ENCODE data around the gene NCOR1. TPM values are rescaled to one million over a fixed set of nuclear protein-coding genes. Genes with fewer than 3 reads are reported as not detected.

The NCOR1 gene
- total RNA-seq, 1 donor from 2014 or later, result 165 TPM

- Mint-ChIP-seq H3K27ac (no peak overlapping the region), H3K27me3 (no peaks in the 10 kb centered on the region), H3K36me3 (ENCODE audit: insufficient read depth) (peaks cover 25% of the 10 kb centered on the region), H3K9me3 (ENCODE audit: low read depth) (no peaks in the 10 kb centered on the region), H3K4me1 (ENCODE audit: low read depth) (no peaks in the 10 kb centered on the region), H3K4me3 (ENCODE audit: low read depth) (no peak overlapping the region)
- TF ChIP-seq CTCF (IDR thresholded peaks at IDR 0.05; ENCODE audit: unreplicated experiment), result no peak
- DNase-seq (ENCODE audit: low spot score, unreplicated experiment), result no peak
Observed at GRCh38 chr17:16140854-16141253, 74.5 kb downstream of the NCOR1 start.

GRCh38 chr17:16135461-16135860 is 79.9 kb downstream of the NCOR1 start:
- no peaks in the 10 kb centered on the region for H3K9me3 Mint-ChIP-seq (ENCODE audit: low read depth)
- H3K27me3 Mint-ChIP-seq, result no peaks in the 10 kb centered on the region
- H3K36me3 Mint-ChIP-seq (ENCODE audit: insufficient read depth), result peaks cover 10% of the 10 kb centered on the region
- no peak for TF ChIP-seq CTCF (IDR thresholded peaks at IDR 0.05; ENCODE audit: unreplicated experiment)
- no peaks in the 10 kb centered on the region for H3K4me1 Mint-ChIP-seq (ENCODE audit: low read depth)
- H3K27ac Mint-ChIP-seq, result no peak overlapping the region
- no peak overlapping the region for H3K4me3 Mint-ChIP-seq (ENCODE audit: low read depth)
- no peak for DNase-seq (ENCODE audit: low spot score, unreplicated experiment)

GRCh38 chr17:16131593-16131992 is 83.7 kb downstream of the NCOR1 start:
- Mint-ChIP-seq H3K9me3 (ENCODE audit: low read depth) (peaks cover 3% of the 10 kb centered on the region), H3K36me3 (ENCODE audit: insufficient read depth) (peaks cover 10% of the 10 kb centered on the region), H3K27me3 (no peaks in the 10 kb centered on the region), H3K4me1 (ENCODE audit: low read depth) (no peaks in the 10 kb centered on the region), H3K27ac (no peak overlapping the region), H3K4me3 (ENCODE audit: low read depth) (no peak overlapping the region)
- no peak for TF ChIP-seq CTCF (IDR thresholded peaks at IDR 0.05; ENCODE audit: unreplicated experiment)
- DNase-seq (ENCODE audit: low spot score, unreplicated experiment), result no peak

GRCh38 chr17:16129441-16130205 is 85.7 kb downstream of the NCOR1 start:
- Mint-ChIP-seq H3K27ac (no peak overlapping the region), H3K4me3 (ENCODE audit: low read depth) (no peak overlapping the region), H3K9me3 (ENCODE audit: low read depth) (peaks cover 3% of the 10 kb centered on the region), H3K4me1 (ENCODE audit: low read depth) (no peaks in the 10 kb centered on the region), H3K36me3 (ENCODE audit: insufficient read depth) (peaks cover 8% of the 10 kb centered on the region), H3K27me3 (no peaks in the 10 kb centered on the region)
- DNase-seq (ENCODE audit: low spot score, unreplicated experiment), result no peak
- TF ChIP-seq CTCF (IDR thresholded peaks at IDR 0.05; ENCODE audit: unreplicated experiment), result no peak

GRCh38 chr17:16123531-16123930 is 91.8 kb downstream of the NCOR1 start:
- no peak for TF ChIP-seq CTCF (IDR thresholded peaks at IDR 0.05; ENCODE audit: unreplicated experiment)
- DNase-seq (ENCODE audit: low spot score, unreplicated experiment), result no peak
- H3K27ac Mint-ChIP-seq, result no peak overlapping the region
- peaks cover 30% of the 10 kb centered on the region for H3K36me3 Mint-ChIP-seq (ENCODE audit: insufficient read depth)
- no peaks in the 10 kb centered on the region for H3K27me3 Mint-ChIP-seq
- no peaks in the 10 kb centered on the region for H3K4me1 Mint-ChIP-seq (ENCODE audit: low read depth)
- no peak overlapping the region for H3K4me3 Mint-ChIP-seq (ENCODE audit: low read depth)
- H3K9me3 Mint-ChIP-seq (ENCODE audit: low read depth), result peaks cover 3% of the 10 kb centered on the region
